ENCODE results near the gene RAB43. TPM values are rescaled to one million over a fixed set of nuclear protein-coding genes. Genes with fewer than 3 reads are reported as not detected.

Gene RAB43
- total RNA-seq, 2 experiments from 2014 or later = 10.4 to 12.5 TPM

DNA sequence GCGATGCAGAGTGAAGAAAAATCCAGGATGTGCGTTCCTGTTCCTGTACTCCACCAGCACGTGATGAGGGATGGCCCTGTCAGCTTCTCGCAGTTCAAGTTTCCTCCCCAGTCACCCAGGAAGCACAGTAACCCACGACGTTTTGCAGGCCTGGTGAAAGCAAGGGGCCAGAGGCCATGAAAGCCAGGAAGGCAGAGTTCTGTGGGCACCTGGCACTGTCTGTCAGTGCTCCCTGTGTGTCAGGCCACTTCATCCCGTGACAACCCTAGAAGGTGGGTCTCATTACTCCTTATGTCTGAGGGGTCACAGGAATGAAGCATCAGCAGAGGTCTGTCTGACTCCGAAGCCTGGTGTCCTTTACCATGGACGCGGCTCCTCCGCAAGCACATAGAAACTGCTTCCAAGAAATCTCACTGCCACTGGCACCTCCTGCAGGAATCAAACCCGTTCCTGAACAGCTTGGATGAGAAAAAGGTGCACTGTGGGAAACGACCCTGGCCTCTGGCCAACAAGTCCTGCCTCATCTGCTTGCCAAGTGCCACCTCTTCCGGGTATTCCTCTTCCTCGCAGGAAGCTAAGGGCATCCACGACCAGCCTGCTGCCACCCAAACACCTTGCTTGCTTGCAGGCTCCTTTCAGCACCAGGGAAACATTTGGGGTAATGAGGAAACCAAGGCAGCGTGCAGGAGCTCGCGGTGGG is 14.6 kb downstream of the RAB43 start:
- TF ChIP-seq, protein P1, sequence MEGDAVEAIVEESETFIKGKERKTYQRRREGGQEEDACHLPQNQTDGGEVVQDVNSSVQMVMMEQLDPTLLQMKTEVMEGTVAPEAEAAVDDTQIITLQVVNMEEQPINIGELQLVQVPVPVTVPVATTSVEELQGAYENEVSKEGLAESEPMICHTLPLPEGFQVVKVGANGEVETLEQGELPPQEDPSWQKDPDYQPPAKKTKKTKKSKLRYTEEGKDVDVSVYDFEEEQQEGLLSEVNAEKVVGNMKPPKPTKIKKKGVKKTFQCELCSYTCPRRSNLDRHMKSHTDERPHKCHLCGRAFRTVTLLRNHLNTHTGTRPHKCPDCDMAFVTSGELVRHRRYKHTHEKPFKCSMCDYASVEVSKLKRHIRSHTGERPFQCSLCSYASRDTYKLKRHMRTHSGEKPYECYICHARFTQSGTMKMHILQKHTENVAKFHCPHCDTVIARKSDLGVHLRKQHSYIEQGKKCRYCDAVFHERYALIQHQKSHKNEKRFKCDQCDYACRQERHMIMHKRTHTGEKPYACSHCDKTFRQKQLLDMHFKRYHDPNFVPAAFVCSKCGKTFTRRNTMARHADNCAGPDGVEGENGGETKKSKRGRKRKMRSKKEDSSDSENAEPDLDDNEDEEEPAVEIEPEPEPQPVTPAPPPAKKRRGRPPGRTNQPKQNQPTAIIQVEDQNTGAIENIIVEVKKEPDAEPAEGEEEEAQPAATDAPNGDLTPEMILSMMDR (conservative IDR thresholded peaks at IDR 0.05; ENCODE audit: low read length) = no peak
- no peak for TF ChIP-seq EZH2phosphoT487 (IDR thresholded peaks at IDR 0.05; ENCODE audit: borderline replicate concordance, low read depth, low read length)
- Histone ChIP-seq H3K4me2 (ENCODE audit: low read length) (no peak overlapping the region), H3K4me1 (ENCODE audit: insufficient read depth, low read length, poor library complexity, severe bottlenecking) (no peaks in the 10 kb centered on the region), H3K36me3 (ENCODE audit: insufficient read depth, low read length) (peaks cover 16% of the 10 kb centered on the region), H2AFZ (ENCODE audit: low read length) (no peak overlapping the region), H3K9me2 (ENCODE audit: insufficient read depth, low read length) (no peaks in the 10 kb centered on the region), H3K79me2 (ENCODE audit: insufficient read depth, low read depth, low read length) (no peaks in the 10 kb centered on the region), H4K20me1 (ENCODE audit: insufficient read depth, low read length) (0 out of 2 replicates have a peak, but pooled peaks cover 7% of the 10 kb centered on the region), H3K9me3 (ENCODE audit: low read length) (no peaks in the 10 kb centered on the region), H3K27ac (ENCODE audit: low read depth, low read length, poor library complexity, severe bottlenecking) (no peak overlapping the region), H3K4me3 (ENCODE audit: low read depth, low read length, poor library complexity, severe bottlenecking) (no peak overlapping the region)
- no peak for DNase-seq (ENCODE audit: low spot score)
- intact Hi-C loops (cut with micrococcal nuclease; ENCODE audit: unreplicated experiment) = loop anchor here (1.0 kb wide), 1 partner anchor 54 kb away; no protein-coding TSS in a partner anchor
- no TSS peak for BruUV-seq (replicated peaks)
- CTCF ChIA-PET (ENCODE audit: unreplicated experiment) = no interaction called here
- POLR2A ChIA-PET = no interaction called here

DNA sequence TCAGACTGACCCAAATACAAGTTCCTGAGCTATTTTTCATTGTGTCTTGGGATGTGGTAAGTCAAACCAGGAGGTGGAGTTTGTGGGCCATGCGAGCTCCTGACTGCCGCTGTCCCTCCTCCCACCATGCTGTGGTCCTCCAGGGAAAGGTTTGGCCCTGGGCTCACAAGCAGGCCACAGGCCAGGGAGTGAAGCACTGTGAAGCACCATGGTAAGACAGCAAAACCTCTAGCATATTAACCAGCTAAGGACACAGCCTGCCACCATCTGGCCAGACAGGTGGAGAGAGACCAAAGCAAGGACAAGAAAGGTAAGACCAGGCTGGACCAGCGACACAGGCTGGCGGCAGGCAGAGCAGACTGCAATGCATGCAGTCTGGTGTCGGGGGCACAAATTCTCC is 15.3 kb downstream of the RAB43 start:
- no peaks in the 10 kb centered on the region for H3K79me2 ChIP-seq (ENCODE audit: insufficient read depth, low read depth, low read length)
- CTCF ChIA-PET (ENCODE audit: unreplicated experiment) = no interaction called here
- no peak overlapping the region for H3K4me2 ChIP-seq (ENCODE audit: low read length)
- 0 out of 2 replicates have a peak, but pooled peaks cover 7% of the 10 kb centered on the region for H4K20me1 ChIP-seq (ENCODE audit: insufficient read depth, low read length)
- no peak for DNase-seq (ENCODE audit: low spot score)
- no peak for TF ChIP-seq EZH2phosphoT487 (IDR thresholded peaks at IDR 0.05; ENCODE audit: borderline replicate concordance, low read depth, low read length)
- TF ChIP-seq, protein P1 (conservative IDR thresholded peaks at IDR 0.05; ENCODE audit: low read length) = peak; percentile 31; the same call in 1 of the 2 replicates
- no peak overlapping the region for H2AFZ ChIP-seq (ENCODE audit: low read length)
- no TSS peak for BruUV-seq (replicated peaks)
- H3K9me3 ChIP-seq (ENCODE audit: low read length) = no peaks in the 10 kb centered on the region
- H3K4me1 ChIP-seq (ENCODE audit: insufficient read depth, low read length, poor library complexity, severe bottlenecking) = no peaks in the 10 kb centered on the region
- H3K27ac ChIP-seq (ENCODE audit: low read depth, low read length, poor library complexity, severe bottlenecking) = no peak overlapping the region
- H3K9me2 ChIP-seq (ENCODE audit: insufficient read depth, low read length) = no peaks in the 10 kb centered on the region
- peaks cover 16% of the 10 kb centered on the region for H3K36me3 ChIP-seq (ENCODE audit: insufficient read depth, low read length)
- intact Hi-C loops (cut with micrococcal nuclease; ENCODE audit: unreplicated experiment) = loop anchor here (1.0 kb wide), 1 partner anchor 53 kb away; no protein-coding TSS in a partner anchor
- H3K4me3 ChIP-seq (ENCODE audit: low read depth, low read length, poor library complexity, severe bottlenecking) = no peak overlapping the region
- POLR2A ChIA-PET = no interaction called here

DNA sequence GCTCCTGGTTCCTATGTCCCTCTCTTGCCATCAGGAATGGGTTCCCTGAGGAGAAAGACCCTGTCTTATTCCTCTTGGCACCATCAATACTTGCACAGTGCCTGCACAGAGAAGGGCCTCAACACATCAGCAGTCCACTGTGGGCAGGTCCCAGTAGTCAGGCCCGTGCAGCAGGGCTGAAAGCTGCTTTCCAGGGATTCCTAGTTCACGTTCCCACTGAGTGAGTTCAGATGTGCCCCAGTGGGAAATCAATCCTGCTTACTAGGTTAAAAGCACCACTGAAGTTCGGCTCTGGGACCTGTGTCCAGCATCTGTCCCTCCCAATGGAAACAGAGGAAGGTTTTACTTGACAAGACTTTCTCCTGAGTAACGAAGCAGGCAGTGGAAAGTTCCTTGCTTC is 15.7 kb downstream of the RAB43 start:
- no peaks in the 10 kb centered on the region for H3K9me2 ChIP-seq (ENCODE audit: insufficient read depth, low read length)
- intact Hi-C loops (cut with micrococcal nuclease; ENCODE audit: unreplicated experiment) = loop anchor here (1.0 kb wide), 1 partner anchor 53 kb away; no protein-coding TSS in a partner anchor
- no peak overlapping the region for H3K4me3 ChIP-seq (ENCODE audit: low read depth, low read length, poor library complexity, severe bottlenecking)
- peaks cover 16% of the 10 kb centered on the region for H3K36me3 ChIP-seq (ENCODE audit: insufficient read depth, low read length)
- H3K9me3 ChIP-seq (ENCODE audit: low read length) = no peaks in the 10 kb centered on the region
- BruUV-seq (replicated peaks) = no TSS peak
- no peak for DNase-seq (ENCODE audit: low spot score)
- no peak overlapping the region for H2AFZ ChIP-seq (ENCODE audit: low read length)
- H3K79me2 ChIP-seq (ENCODE audit: insufficient read depth, low read depth, low read length) = no peaks in the 10 kb centered on the region
- H3K4me1 ChIP-seq (ENCODE audit: insufficient read depth, low read length, poor library complexity, severe bottlenecking) = no peaks in the 10 kb centered on the region
- POLR2A ChIA-PET = no interaction called here
- 0 out of 2 replicates have a peak, but pooled peaks cover 7% of the 10 kb centered on the region for H4K20me1 ChIP-seq (ENCODE audit: insufficient read depth, low read length)
- TF ChIP-seq EZH2phosphoT487 (IDR thresholded peaks at IDR 0.05; ENCODE audit: borderline replicate concordance, low read depth, low read length) = no peak
- TF ChIP-seq, protein P1 (conservative IDR thresholded peaks at IDR 0.05; ENCODE audit: low read length) = no peak
- CTCF ChIA-PET (ENCODE audit: unreplicated experiment) = no interaction called here
- H3K27ac ChIP-seq (ENCODE audit: low read depth, low read length, poor library complexity, severe bottlenecking) = no peak overlapping the region
- no peak overlapping the region for H3K4me2 ChIP-seq (ENCODE audit: low read length)
